GM18507 (cell line): ENCODE results near the gene PCDHA3.
"Not testable (repeated sequence)": the region's sequence is repeated elsewhere in the genome, so short reads cannot be mapped to it uniquely, and the experiment has no call there.

ENCODE experiments used
- DNase-seq: peaks from one replicate; pipeline ENCODE4 v3.0.0; 2011; ENCODE audit warnings: low read depth; ENCODE audit not compliant: insufficient read length; ENCODE audit errors: extremely low spot score
- FAIRE-seq: peaks from 2 replicates; lab custom pipeline; 2011; peaks lifted over from hg19 to GRCh38; lab: Jason Lieb, UNC

PCDHA3 gene

DNA sequence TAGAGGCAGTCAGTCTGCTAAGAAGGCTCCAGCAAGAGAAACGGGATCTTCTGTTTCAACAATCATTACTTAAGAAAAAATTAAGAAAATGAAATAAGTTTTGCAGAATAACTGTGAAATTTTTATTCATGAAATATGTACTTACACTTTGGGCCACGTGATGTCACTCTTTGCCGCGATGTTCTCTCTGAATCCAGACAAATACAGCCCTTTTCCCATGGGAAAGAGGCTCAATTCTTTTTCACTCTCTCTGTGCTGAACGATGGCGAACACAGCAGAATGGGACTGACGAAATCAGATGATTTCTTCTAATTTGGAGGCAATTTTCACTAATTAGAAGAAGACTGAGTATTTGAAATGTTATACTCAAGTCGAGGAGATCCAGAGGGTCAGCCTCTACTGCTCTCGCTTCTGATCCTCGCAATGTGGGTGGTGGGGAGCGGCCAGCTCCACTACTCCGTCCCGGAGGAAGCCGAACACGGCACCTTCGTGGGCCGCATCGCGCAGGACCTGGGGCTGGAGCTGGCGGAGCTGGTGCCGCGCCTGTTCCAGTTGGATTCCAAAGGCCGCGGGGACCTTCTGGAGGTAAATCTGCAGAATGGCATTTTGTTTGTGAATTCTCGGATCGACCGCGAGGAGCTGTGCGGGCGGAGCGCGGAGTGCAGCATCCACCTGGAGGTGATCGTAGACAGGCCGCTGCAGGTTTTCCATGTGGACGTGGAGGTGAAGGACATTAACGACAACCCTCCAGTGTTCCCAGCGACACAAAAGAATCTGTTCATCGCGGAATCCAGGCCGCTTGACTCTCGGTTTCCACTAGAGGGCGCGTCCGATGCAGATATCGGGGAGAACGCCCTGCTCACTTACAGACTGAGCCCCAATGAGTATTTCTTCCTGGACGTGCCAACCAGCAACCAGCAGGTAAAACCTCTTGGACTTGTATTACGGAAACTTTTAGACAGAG lies 47.6 kb downstream of the PCDHA3 start, which contains the start of gene PCDHA9:
Gene PCDHA9, plus strand, starts transcription at position 244 of the 964 bp plus-strand sequence. Its CDS starts 114 bp downstream, at position 358.
- not testable (repeated sequence) for DNase-seq, FAIRE-seq

DNA sequence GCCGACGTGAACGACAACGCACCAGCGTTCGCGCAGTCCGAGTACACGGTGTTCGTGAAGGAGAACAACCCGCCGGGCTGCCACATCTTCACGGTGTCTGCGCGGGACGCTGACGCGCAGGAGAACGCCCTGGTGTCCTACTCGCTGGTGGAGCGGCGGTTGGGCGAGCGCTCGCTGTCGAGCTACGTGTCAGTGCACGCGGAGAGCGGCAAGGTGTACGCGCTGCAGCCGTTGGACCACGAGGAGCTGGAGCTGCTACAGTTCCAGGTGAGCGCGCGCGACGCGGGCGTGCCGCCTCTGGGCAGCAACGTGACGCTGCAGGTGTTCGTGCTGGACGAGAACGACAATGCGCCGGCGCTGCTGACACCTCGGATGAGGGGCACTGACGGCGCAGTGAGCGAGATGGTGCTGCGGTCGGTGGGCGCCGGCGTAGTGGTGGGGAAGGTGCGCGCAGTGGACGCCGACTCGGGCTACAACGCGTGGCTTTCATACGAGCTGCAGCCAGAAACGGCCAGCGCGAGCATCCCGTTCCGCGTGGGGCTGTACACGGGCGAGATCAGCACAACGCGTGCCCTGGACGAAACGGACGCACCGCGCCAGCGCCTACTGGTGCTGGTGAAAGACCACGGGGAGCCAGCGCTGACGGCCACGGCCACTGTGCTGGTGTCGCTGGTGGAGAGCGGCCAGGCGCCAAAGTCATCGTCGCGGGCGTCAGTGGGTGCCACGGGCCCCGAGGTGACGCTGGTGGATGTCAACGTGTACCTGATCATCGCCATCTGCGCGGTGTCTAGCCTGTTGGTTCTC lies 49.2 kb downstream of the PCDHA3 start:
- DNase-seq, FAIRE-seq: not testable (repeated sequence)
